Panc1 (cell line): Measurements from ENCODE around the gene PRRT4. TPM values are rescaled to one million over a fixed set of nuclear protein-coding genes. Genes with fewer than 3 reads are reported as not detected.

Source experiments
- ATAC-seq: fragments of 200-7000 bp; cut with Tn5 transposase; 2 replicates; pipeline ENCODE4 v1.9.1; 2020; ENCODE audit warnings: mild to moderate bottlenecking, moderate library complexity
- BruUV-seq: library from RNA; stranded (reverse); fragments of 400-500 nt; replicated peaks from 2 replicates; lab custom pipeline; 2021; lab: Mats Ljungman, UMichigan
- CTCF ChIA-PET: fragments of 300-600 bp; sonication (Branson Sonifier 250); formaldehyde crosslinking; loops from one replicate; lab custom pipeline; 2022; ENCODE audit warnings: antibody characterized with exemption; lab: Charles Lee
- POLR2A ChIA-PET: fragments of 300-600 bp; sonication (Branson Sonifier 250); formaldehyde crosslinking; loops from one replicate; lab custom pipeline; 2022; ENCODE audit warnings: antibody characterized with exemption; lab: Charles Lee
- DNase-seq: peaks from one replicate; pipeline ENCODE4 v3.0.0-alpha.2; 2010; ENCODE audit warnings: low read depth, low spot score
- H3K27ac ChIP-seq: 2 replicates; pipeline ENCODE4 v1.5.1; 2011; ENCODE audit warnings: mild to moderate bottlenecking, low read length, inconsistent platforms
- H3K27me3 ChIP-seq: fragments of 200-500 bp; sonication (Bioruptor generic); 2 replicates; pipeline ENCODE4 v1.6.0; 2014; ENCODE audit warnings: low read length, inconsistent platforms; ENCODE audit not compliant: control insufficient read depth, insufficient read depth
- H3K36me3 ChIP-seq: fragments of 200-500 bp; sonication (Bioruptor generic); 2 replicates; pipeline ENCODE4 v1.5.1; 2014; ENCODE audit warnings: inconsistent platforms, mild to moderate bottlenecking, low read length, moderate library complexity; ENCODE audit not compliant: control insufficient read depth, insufficient read depth
- H3K4me1 ChIP-seq: 2 replicates; pipeline ENCODE4 v1.5.1; 2011; ENCODE audit warnings: inconsistent platforms, mild to moderate bottlenecking, low read length, moderate library complexity; ENCODE audit not compliant: control insufficient read depth, insufficient read depth
- H3K4me3 ChIP-seq, 2 experiments: 2 replicates each; pipeline ENCODE4 v1.5.1; 2011 to 2012; ENCODE audit warnings: low read depth in 2 of 2, low read length in 2 of 2, mild to moderate bottlenecking in 2 of 2, inconsistent platforms in 1 of 2, moderate library complexity in 1 of 2
- H3K9me3 ChIP-seq: fragments of 200-500 bp; sonication (Bioruptor generic); 2 replicates; pipeline ENCODE4 v1.5.1; 2014; ENCODE audit warnings: low read depth, mild to moderate bottlenecking, inconsistent platforms, low read length, moderate library complexity; ENCODE audit not compliant: control insufficient read depth, insufficient read depth
- POLR2AphosphoS5 ChIP-seq: IDR thresholded peaks from 2 replicates; pipeline ENCODE4 v1.6.1; 2012; ENCODE audit warnings: mild to moderate bottlenecking, low read depth, low read length, moderate library complexity
- SIN3A ChIP-seq: IDR thresholded peaks from 2 replicates; pipeline ENCODE4 v1.6.1; 2012; ENCODE audit warnings: low read depth, mild to moderate bottlenecking, low read length, moderate library complexity, borderline replicate concordance; ENCODE audit not compliant: insufficient read depth
- TCF7L2 ChIP-seq: IDR thresholded peaks from 2 replicates; pipeline ENCODE4 v1.6.1; 2011; ENCODE audit warnings: mild to moderate bottlenecking, low read depth, low read length, inconsistent platforms
- in situ Hi-C: cut with HindIII; loops from 2 replicates; pipeline ENCODE4 v1.10.0; 2016; ENCODE audit warnings: low sequenced_read_pairs, low pct_unique_long_range_greater_than_20kb
- intact Hi-C: fragments of 100-400 bp; cut with micrococcal nuclease; formaldehyde crosslinking; loops from one replicate; pipeline ENCODE4 v1.10.0; 2022; ENCODE audit not compliant: unreplicated experiment
- total RNA-seq: library from RNA; stranded (reverse); gene quantifications from one replicate; pipeline ENCODE4 v1.2.1, GENCODE V29; 2021; ENCODE audit not compliant: unreplicated experiment
- TF ChIP-seq, protein P1 (sequence below), 2 experiments: IDR thresholded peaks; 2 replicates each; pipeline ENCODE4 v1.6.1; 2011 to 2012; ENCODE audit warnings: low read depth in 2 of 2, control low read depth in 1 of 2, low read length in 1 of 2, mild to moderate bottlenecking in 1 of 2, moderate library complexity in 1 of 2; ENCODE audit not compliant: insufficient read depth in 1 of 2
- TF ChIP-seq, protein P2 (sequence below): fragments of 450-650 bp; IDR thresholded peaks from 2 replicates; pipeline ENCODE4 v1.5.1; 2017; ENCODE audit warnings: mild to moderate bottlenecking

The PRRT4 gene
- total RNA-seq, 1 experiment from 2014 or later = 0.77 TPM

DNA sequence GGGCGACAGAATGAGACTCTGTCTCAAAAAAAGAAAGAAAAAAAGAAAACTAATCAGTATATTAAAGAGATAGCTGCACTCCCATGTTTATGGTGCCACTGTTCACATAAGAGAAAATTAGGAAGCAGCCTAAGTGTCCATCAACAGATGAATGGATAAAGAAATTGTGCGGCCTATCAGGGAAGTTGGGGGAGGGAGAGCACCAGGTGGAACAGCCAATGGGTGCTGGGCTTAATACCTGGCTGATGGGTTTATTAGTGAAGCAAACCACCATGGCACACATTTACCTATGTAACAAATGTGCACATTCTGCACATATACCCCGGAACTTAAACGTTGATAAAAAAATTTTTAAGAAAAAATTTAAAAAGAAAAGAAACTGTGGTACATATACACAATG lies 9.0 kb upstream of the PRRT4 start:
- BruUV-seq = no TSS peak
- Histone ChIP-seq H3K27me3 (peaks cover 6% of the 10 kb centered on the region; the same call in 1 of the 2 replicates), H3K9me3 (no peaks in the 10 kb centered on the region), H3K4me3 (no peak overlapping the region), H3K27ac (no peak overlapping the region), H3K36me3 (no peaks in the 10 kb centered on the region), H3K4me1 (no peaks in the 10 kb centered on the region)
- ATAC-seq = no peak
- no peak for DNase-seq
- TF ChIP-seq SIN3A (no peak), TCF7L2 (no peak), POLR2AphosphoS5 (no peak)
- TF ChIP-seq, protein P1, sequence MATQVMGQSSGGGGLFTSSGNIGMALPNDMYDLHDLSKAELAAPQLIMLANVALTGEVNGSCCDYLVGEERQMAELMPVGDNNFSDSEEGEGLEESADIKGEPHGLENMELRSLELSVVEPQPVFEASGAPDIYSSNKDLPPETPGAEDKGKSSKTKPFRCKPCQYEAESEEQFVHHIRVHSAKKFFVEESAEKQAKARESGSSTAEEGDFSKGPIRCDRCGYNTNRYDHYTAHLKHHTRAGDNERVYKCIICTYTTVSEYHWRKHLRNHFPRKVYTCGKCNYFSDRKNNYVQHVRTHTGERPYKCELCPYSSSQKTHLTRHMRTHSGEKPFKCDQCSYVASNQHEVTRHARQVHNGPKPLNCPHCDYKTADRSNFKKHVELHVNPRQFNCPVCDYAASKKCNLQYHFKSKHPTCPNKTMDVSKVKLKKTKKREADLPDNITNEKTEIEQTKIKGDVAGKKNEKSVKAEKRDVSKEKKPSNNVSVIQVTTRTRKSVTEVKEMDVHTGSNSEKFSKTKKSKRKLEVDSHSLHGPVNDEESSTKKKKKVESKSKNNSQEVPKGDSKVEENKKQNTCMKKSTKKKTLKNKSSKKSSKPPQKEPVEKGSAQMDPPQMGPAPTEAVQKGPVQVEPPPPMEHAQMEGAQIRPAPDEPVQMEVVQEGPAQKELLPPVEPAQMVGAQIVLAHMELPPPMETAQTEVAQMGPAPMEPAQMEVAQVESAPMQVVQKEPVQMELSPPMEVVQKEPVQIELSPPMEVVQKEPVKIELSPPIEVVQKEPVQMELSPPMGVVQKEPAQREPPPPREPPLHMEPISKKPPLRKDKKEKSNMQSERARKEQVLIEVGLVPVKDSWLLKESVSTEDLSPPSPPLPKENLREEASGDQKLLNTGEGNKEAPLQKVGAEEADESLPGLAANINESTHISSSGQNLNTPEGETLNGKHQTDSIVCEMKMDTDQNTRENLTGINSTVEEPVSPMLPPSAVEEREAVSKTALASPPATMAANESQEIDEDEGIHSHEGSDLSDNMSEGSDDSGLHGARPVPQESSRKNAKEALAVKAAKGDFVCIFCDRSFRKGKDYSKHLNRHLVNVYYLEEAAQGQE (IDR thresholded peaks at IDR 0.05; ENCODE audit: insufficient read depth in 1 of 2, low read depth in 2 of 2, low read length in 1 of 2) = no peak
- TF ChIP-seq, protein P2, sequence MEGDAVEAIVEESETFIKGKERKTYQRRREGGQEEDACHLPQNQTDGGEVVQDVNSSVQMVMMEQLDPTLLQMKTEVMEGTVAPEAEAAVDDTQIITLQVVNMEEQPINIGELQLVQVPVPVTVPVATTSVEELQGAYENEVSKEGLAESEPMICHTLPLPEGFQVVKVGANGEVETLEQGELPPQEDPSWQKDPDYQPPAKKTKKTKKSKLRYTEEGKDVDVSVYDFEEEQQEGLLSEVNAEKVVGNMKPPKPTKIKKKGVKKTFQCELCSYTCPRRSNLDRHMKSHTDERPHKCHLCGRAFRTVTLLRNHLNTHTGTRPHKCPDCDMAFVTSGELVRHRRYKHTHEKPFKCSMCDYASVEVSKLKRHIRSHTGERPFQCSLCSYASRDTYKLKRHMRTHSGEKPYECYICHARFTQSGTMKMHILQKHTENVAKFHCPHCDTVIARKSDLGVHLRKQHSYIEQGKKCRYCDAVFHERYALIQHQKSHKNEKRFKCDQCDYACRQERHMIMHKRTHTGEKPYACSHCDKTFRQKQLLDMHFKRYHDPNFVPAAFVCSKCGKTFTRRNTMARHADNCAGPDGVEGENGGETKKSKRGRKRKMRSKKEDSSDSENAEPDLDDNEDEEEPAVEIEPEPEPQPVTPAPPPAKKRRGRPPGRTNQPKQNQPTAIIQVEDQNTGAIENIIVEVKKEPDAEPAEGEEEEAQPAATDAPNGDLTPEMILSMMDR = no peak
- in situ Hi-C loops = no loop called here
- POLR2A ChIA-PET = no interaction called here
- intact Hi-C loops = no loop called here
- CTCF ChIA-PET = no interaction called here

DNA sequence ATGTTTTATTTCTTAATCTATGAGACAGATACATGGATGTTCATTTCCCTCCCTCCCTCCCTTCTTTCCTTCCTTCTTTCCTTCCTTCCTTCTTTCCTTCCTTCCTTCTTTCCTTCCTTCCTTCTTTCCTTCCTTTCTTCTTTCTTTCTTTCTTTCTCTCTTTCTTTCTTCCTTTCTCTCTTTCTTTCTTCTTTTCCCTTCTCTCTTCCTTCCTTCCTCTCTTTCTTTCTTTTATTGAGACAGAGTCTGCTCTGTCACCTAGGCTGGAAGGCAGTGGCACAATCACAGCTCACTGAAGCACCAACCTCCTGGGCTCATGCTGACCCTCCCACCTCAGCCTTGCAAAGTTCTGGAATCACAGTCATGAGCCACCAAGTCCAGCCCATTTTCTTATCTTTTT lies 5.5 kb upstream of the PRRT4 start:
- no TSS peak for BruUV-seq
- Histone ChIP-seq H3K27ac (no peak overlapping the region), H3K27me3 (peaks cover 24% of the 10 kb centered on the region), H3K4me3 (no peak overlapping the region), H3K9me3 (no peaks in the 10 kb centered on the region), H3K4me1 (no peaks in the 10 kb centered on the region), H3K36me3 (no peaks in the 10 kb centered on the region)
- CTCF ChIA-PET = no interaction called here
- in situ Hi-C loops (no loop called here), intact Hi-C loops (no loop called here)
- TF ChIP-seq POLR2AphosphoS5 (no peak), TCF7L2 (no peak), SIN3A (no peak)
- TF ChIP-seq, protein P1 (IDR thresholded peaks at IDR 0.05; ENCODE audit: insufficient read depth in 1 of 2, low read depth in 2 of 2, low read length in 1 of 2) = no peak
- TF ChIP-seq, protein P2 = no peak
- no peak for ATAC-seq
- no peak for DNase-seq
- POLR2A ChIA-PET = no interaction called here
